GDM1 (cell line): Measurements from ENCODE around the gene RASEF.
"Not testable (repeated sequence)": the region's sequence is repeated elsewhere in the genome, so short reads cannot be mapped to it uniquely, and the experiment has no call there.

Experiments used
- DNase-seq: peaks from one replicate; lab custom pipeline; 2025; lab: John Stamatoyannopoulos, UW

RASEF gene

GRCh38 chr9:83062651-83063527, at the start of gene RASEF:
TSS of gene RASEF (minus strand) at chr9:83063142. CDS start at chr9:83062867, 275 bp downstream.
- DNase-seq = no peak

- no peak for DNase-seq
These were observed 48.2 kb upstream of the RASEF start for GRCh38 chr9:83111169-83111568.

- no peak for DNase-seq
These were observed 46.4 kb upstream of the RASEF start for GRCh38 chr9:83109296-83109695.

GRCh38 chr9:83108208-83108607, 45.3 kb upstream of the RASEF start:
- no peak for DNase-seq

- no peak for DNase-seq
These were observed 43.8 kb upstream of the RASEF start for GRCh38 chr9:83106772-83107171.

- no peak for DNase-seq
These were observed 43.3 kb upstream of the RASEF start for GRCh38 chr9:83106263-83106662.

- no peak for DNase-seq
These were observed 34.7 kb upstream of the RASEF start for GRCh38 chr9:83097633-83098032.

- DNase-seq = not testable (repeated sequence)
These were observed 30.4 kb upstream of the RASEF start for GRCh38 chr9:83093311-83093710.

GRCh38 chr9:83081846-83082245, 18.9 kb upstream of the RASEF start:
- no peak for DNase-seq

- no peak for DNase-seq
These were observed 18.1 kb upstream of the RASEF start for GRCh38 chr9:83081010-83081409.

GRCh38 chr9:83075932-83076331, 13.0 kb upstream of the RASEF start:
- DNase-seq = not testable (repeated sequence)

- DNase-seq = not testable (repeated sequence)
These were observed 9.6 kb upstream of the RASEF start for GRCh38 chr9:83072498-83072897.

GRCh38 chr9:83071626-83072025, 8.7 kb upstream of the RASEF start:
- DNase-seq = no peak

GRCh38 chr9:83070261-83070660, 7.3 kb upstream of the RASEF start:
- DNase-seq = no peak

GRCh38 chr9:83069651-83070050, 6.7 kb upstream of the RASEF start:
- DNase-seq = no peak

GRCh38 chr9:83068414-83068813, 5.5 kb upstream of the RASEF start:
- DNase-seq = no peak

- DNase-seq = no peak
These were observed 4.6 kb upstream of the RASEF start for GRCh38 chr9:83067579-83067978.

GRCh38 chr9:83066771-83067170, 3.8 kb upstream of the RASEF start:
- DNase-seq = no peak

- no peak for DNase-seq
These were observed 2.3 kb upstream of the RASEF start for GRCh38 chr9:83065233-83065632.

GRCh38 chr9:83061990-83062650, 822 bp downstream of the RASEF start:
- DNase-seq = no peak

- DNase-seq = no peak
These were observed 1.9 kb downstream of the RASEF start for GRCh38 chr9:83061036-83061435.

GRCh38 chr9:83060556-83060955, 2.4 kb downstream of the RASEF start:
- no peak for DNase-seq

- DNase-seq = no peak
These were observed 3.5 kb downstream of the RASEF start for GRCh38 chr9:83059417-83059816.
